ENCODE data around the gene PPP1R2C.

Gene PPP1R2C

DNA sequence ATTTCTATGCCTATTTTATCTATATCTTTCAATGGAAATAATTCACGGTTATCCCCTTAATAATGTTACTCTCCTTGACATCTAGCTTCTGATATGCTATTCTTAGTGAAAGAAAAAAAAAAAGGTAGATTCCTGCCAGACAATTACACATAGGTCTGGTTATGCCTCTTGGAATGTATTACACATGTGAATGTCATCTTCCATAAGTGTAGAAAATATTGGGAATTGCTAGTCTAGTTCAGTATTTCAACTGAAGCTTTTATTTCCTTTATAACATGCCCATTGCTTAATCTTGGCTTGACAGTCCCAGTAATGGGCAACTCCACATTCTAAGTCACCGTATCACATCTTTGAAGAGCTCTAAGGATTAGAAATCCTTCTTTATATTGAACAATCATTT is 25.4 kb upstream of the PPP1R2C start:
- Histone ChIP-seq H3K9me2 (replicated peaks; ENCODE audit: low read depth, low read length) (no peaks in the 10 kb centered on the region), H3K9ac (ENCODE audit: low read depth, low read length, poor library complexity, severe bottlenecking) (no peak overlapping the region)

DNA sequence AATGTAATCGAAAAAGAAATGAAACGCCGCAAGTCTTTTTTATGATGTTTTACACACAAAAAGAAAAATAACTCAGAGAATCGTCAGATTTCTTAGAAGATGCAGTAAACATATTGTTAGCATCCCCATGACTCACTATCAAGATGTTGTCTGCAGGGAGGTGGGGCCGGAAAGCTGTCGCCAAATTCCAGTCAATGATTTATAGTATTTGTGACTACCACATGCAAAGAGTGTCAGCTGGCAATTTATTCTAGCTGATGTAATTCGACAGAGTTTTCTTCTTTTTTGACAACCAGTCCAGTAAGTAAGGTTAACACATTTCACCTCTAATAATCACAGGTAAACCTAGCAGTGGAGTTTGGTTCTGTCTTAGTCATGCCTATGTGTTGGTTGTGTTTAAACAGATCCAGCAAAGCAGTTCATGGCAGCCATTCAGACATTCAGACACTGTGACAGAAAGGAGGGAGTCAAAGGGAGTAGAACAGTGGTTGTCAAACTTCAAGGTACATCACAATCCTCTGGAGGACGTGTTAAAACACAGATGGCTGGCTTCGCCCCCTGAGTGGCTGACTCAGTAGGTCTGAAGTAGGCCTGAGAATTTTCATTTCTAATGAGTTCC is 19.8 kb upstream of the PPP1R2C start:
- no peaks in the 10 kb centered on the region for H3F3A ChIP-seq (ENCODE audit: low read depth)
- H3K9me2 ChIP-seq (replicated peaks; ENCODE audit: low read depth, low read length) = no peaks in the 10 kb centered on the region
- H2AFZ ChIP-seq (ENCODE audit: low read length) = no peak overlapping the region
- TF ChIP-seq, protein P1, sequence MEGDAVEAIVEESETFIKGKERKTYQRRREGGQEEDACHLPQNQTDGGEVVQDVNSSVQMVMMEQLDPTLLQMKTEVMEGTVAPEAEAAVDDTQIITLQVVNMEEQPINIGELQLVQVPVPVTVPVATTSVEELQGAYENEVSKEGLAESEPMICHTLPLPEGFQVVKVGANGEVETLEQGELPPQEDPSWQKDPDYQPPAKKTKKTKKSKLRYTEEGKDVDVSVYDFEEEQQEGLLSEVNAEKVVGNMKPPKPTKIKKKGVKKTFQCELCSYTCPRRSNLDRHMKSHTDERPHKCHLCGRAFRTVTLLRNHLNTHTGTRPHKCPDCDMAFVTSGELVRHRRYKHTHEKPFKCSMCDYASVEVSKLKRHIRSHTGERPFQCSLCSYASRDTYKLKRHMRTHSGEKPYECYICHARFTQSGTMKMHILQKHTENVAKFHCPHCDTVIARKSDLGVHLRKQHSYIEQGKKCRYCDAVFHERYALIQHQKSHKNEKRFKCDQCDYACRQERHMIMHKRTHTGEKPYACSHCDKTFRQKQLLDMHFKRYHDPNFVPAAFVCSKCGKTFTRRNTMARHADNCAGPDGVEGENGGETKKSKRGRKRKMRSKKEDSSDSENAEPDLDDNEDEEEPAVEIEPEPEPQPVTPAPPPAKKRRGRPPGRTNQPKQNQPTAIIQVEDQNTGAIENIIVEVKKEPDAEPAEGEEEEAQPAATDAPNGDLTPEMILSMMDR (conservative IDR thresholded peaks at IDR 0.05; ENCODE audit: low read length) = no peak
- TF ChIP-seq EZH2phosphoT487 (IDR thresholded peaks at IDR 0.05; ENCODE audit: borderline replicate concordance) = no peak
- H3K4me1 ChIP-seq (ENCODE audit: insufficient read depth, low read length, poor library complexity, severe bottlenecking) = no peaks in the 10 kb centered on the region
- no peaks in the 10 kb centered on the region for H3K9me3 ChIP-seq (ENCODE audit: insufficient read depth, low read depth, low read length)
- H3K27me3 ChIP-seq (ENCODE audit: insufficient read depth, low read length, poor library complexity, severe bottlenecking) = no peaks in the 10 kb centered on the region
- H3K9ac ChIP-seq (ENCODE audit: low read depth, low read length, poor library complexity, severe bottlenecking) = no peak overlapping the region
- no peak overlapping the region for H3K4me2 ChIP-seq (ENCODE audit: low read depth, low read length, poor library complexity, severe bottlenecking)
- H3K4me3 ChIP-seq (ENCODE audit: low read length, poor library complexity, severe bottlenecking) = no peak overlapping the region
- no peaks in the 10 kb centered on the region for H4K20me1 ChIP-seq (ENCODE audit: insufficient read depth, low read length, poor library complexity, severe bottlenecking)
- no peaks in the 10 kb centered on the region for H3K79me2 ChIP-seq (ENCODE audit: insufficient read depth, low read length)
- no peaks in the 10 kb centered on the region for H3K36me3 ChIP-seq (ENCODE audit: insufficient read depth, low read length)

More for the DNA sequence above, 25.4 kb upstream of the PPP1R2C start:
- Histone ChIP-seq H3K9me3 (ENCODE audit: insufficient read depth, low read depth, low read length) (no peaks in the 10 kb centered on the region), H3F3A (ENCODE audit: low read depth) (no peaks in the 10 kb centered on the region), H3K4me2 (ENCODE audit: low read depth, low read length, poor library complexity, severe bottlenecking) (no peak overlapping the region), H3K27me3 (ENCODE audit: insufficient read depth, low read length, poor library complexity, severe bottlenecking) (no peaks in the 10 kb centered on the region), H2AFZ (ENCODE audit: low read length) (no peak overlapping the region), H3K4me1 (ENCODE audit: insufficient read depth, low read length, poor library complexity, severe bottlenecking) (no peaks in the 10 kb centered on the region), H3K36me3 (ENCODE audit: insufficient read depth, low read length) (no peaks in the 10 kb centered on the region), H4K20me1 (ENCODE audit: insufficient read depth, low read length, poor library complexity, severe bottlenecking) (no peaks in the 10 kb centered on the region), H3K79me2 (ENCODE audit: insufficient read depth, low read length) (no peaks in the 10 kb centered on the region), H3K4me3 (ENCODE audit: low read length, poor library complexity, severe bottlenecking) (no peak overlapping the region)
- TF ChIP-seq, protein P1 (conservative IDR thresholded peaks at IDR 0.05; ENCODE audit: low read length) = no peak
- TF ChIP-seq EZH2phosphoT487 (IDR thresholded peaks at IDR 0.05; ENCODE audit: borderline replicate concordance) = no peak

DNA sequence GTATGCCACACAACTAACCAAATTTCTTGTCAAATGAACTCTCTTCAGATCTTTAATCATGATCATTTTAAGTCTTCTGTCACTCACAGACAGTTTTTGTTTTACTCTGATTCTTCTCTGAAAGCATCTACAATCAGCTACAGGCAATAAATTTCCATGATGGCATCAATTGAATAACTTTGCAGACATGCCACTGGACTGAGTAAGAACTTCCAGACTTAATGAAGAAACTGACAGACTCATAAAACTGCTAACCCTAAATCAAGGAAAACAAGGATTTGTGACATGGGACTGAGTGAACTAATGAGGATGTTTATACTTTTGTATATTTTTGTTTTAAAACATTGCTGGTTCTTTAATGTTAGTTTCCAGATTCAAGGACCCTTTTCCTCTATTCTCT is 5.5 kb upstream of the PPP1R2C start:
- no peaks in the 10 kb centered on the region for H4K20me1 ChIP-seq (ENCODE audit: insufficient read depth, low read length, poor library complexity, severe bottlenecking)
- no peak overlapping the region for H3K4me2 ChIP-seq (ENCODE audit: low read depth, low read length, poor library complexity, severe bottlenecking)
- no peak overlapping the region for H3K9ac ChIP-seq (ENCODE audit: low read depth, low read length, poor library complexity, severe bottlenecking)
- no peaks in the 10 kb centered on the region for H3F3A ChIP-seq (ENCODE audit: low read depth)
- H3K79me2 ChIP-seq (ENCODE audit: insufficient read depth, low read length) = no peaks in the 10 kb centered on the region
- no peaks in the 10 kb centered on the region for H3K9me3 ChIP-seq (ENCODE audit: insufficient read depth, low read depth, low read length)
- no peaks in the 10 kb centered on the region for H3K4me1 ChIP-seq (ENCODE audit: insufficient read depth, low read length, poor library complexity, severe bottlenecking)
- H3K4me3 ChIP-seq (ENCODE audit: low read length, poor library complexity, severe bottlenecking) = no peak overlapping the region
- no peaks in the 10 kb centered on the region for H3K27me3 ChIP-seq (ENCODE audit: insufficient read depth, low read length, poor library complexity, severe bottlenecking)
- no peak overlapping the region for H2AFZ ChIP-seq (ENCODE audit: low read length)
- TF ChIP-seq EZH2phosphoT487 (IDR thresholded peaks at IDR 0.05; ENCODE audit: borderline replicate concordance) = no peak
- TF ChIP-seq, protein P1 (conservative IDR thresholded peaks at IDR 0.05; ENCODE audit: low read length) = no peak
- no peaks in the 10 kb centered on the region for H3K9me2 ChIP-seq (replicated peaks; ENCODE audit: low read depth, low read length)
- no peaks in the 10 kb centered on the region for H3K36me3 ChIP-seq (ENCODE audit: insufficient read depth, low read length)
